Adrenal gland (tissue), 5 donors: Measurements from ENCODE around the gene MC1R.

ENCODE experiments used
- CTCF ChIP-seq, 6 experiments: fragments of 450-650 bp in 4 of 6; fragments of 200-600 bp in 2 of 6; sonication (generic) in 1 of 6; IDR thresholded peaks; 1 replicate in 5 of 6; 2 replicates in 1 of 6; pipeline versions ENCODE4 v1.5.1 to v1.8.0; 2016 to 2021; ENCODE audit warnings: antibody characterized with exemption in 6 of 6, mild to moderate bottlenecking in 2 of 6, moderate library complexity in 1 of 6
- POLR2A ChIP-seq, 2 donors: fragments of 450-650 bp; IDR thresholded peaks; one replicate each; pipeline ENCODE4 v1.6.1; 2017; ENCODE audit warnings: antibody characterized with exemption in 2 of 2, mild to moderate bottlenecking in 2 of 2, moderate library complexity in 1 of 2
- donor health status: DM: no; HTN: no; CAD: no.

- TF ChIP-seq CTCF (IDR thresholded peaks at IDR 0.05) (no peak), POLR2A (IDR thresholded peaks at IDR 0.05) (no peak)
These were observed 13.3 kb downstream of the MC1R start for GRCh38 chr16:89931964-89932363.
